Lung (tissue), 12 donors: ENCODE results near the gene CPED1. TPM values are rescaled to one million over a fixed set of nuclear protein-coding genes. Genes with fewer than 3 reads are reported as not detected.

Experiments used
- ATAC-seq: fragments of 200-7000 bp; cut with Tn5 transposase; one replicate; pipeline ENCODE4 v1.9.1; 2020; ENCODE audit warnings: moderate number of reproducible peaks; ENCODE audit not compliant: insufficient read depth, low FRiP score
- DNase-seq, 3 donors: peaks; one replicate each; pipeline ENCODE4 v3.0.0-alpha.2; 2013 to 2017
- H3K27ac ChIP-seq, 2 donors: one replicate each; pipeline ENCODE4 v1.5.1; 2013; ENCODE audit warnings: mild to moderate bottlenecking in 2 of 2, moderate library complexity in 2 of 2, control low read depth in 1 of 2, inconsistent platforms in 1 of 2, low read depth in 1 of 2, low read length in 1 of 2
- H3K27me3 ChIP-seq, 3 donors: one replicate each; pipeline ENCODE4 v1.5.1; 2013; ENCODE audit warnings: low read length in 2 of 3; ENCODE audit not compliant: control insufficient read depth in 3 of 3, insufficient read depth in 3 of 3
- H3K36me3 ChIP-seq, 4 donors: one replicate each; pipeline ENCODE4 v1.5.1; 2013; ENCODE audit warnings: low read length in 4 of 4, mild to moderate bottlenecking in 1 of 4, moderate library complexity in 1 of 4; ENCODE audit not compliant: control insufficient read depth in 4 of 4, insufficient read depth in 4 of 4
- H3K4me1 ChIP-seq, 5 donors: one replicate each; pipeline ENCODE4 v1.5.1; 2013; ENCODE audit warnings: low read length in 5 of 5, mild to moderate bottlenecking in 2 of 5, moderate library complexity in 1 of 5; ENCODE audit not compliant: control insufficient read depth in 5 of 5, insufficient read depth in 5 of 5
- H3K4me3 ChIP-seq: one replicate; pipeline ENCODE4 v1.5.1; 2013; ENCODE audit warnings: mild to moderate bottlenecking, control low read depth, moderate library complexity
- H3K9ac ChIP-seq, 2 donors: one replicate each; pipeline ENCODE4 v1.5.1; 2013; ENCODE audit warnings: low read length in 2 of 2, control low read depth in 1 of 2; ENCODE audit not compliant: insufficient read depth in 1 of 2
- H3K9me3 ChIP-seq, 4 donors: one replicate each; pipeline ENCODE4 v1.5.1; 2013; ENCODE audit warnings: low read length in 3 of 4, mild to moderate bottlenecking in 1 of 4, moderate library complexity in 1 of 4; ENCODE audit not compliant: control insufficient read depth in 4 of 4, insufficient read depth in 3 of 4
- CTCF ChIP-seq: IDR thresholded peaks from 2 replicates; pipeline ENCODE4 v1.5.1; 2012; ENCODE audit warnings: mild to moderate bottlenecking; ENCODE audit errors: control extremely low read depth, extremely low read depth
- WGBS, 2 donors: extraction: QIAGEN DNeasy Blood & Tissue Kit; methylation state at CpG; one replicate each; pipeline ENCODE4 v1.1.7; 2013; 5-methylcytosine and 5-hydroxymethylcytosine counted together
- polyA plus RNA-seq, 2 donors: library from polyadenylated mRNA; stranded (reverse); fragments of 200-250 nt; gene quantifications; one replicate each; pipeline ENCODE4 v1.2.1, GENCODE V29; 2013
- total RNA-seq, 2 donors: library from RNA; depleted of rRNA in 1 of 2; stranded (reverse); fragments of >200 nt in 1 of 2; gene quantifications; one replicate each; pipeline ENCODE4 v1.2.1, GENCODE V29; 2014 to 2021
- donor health status: control.
- donor health status: control.
- donor health status: Bipolar disorder and iron deficiency.
- donor health status: healthy.
- donor health status: DM: yes; HTN: yes; CAD: no.

The CPED1 gene
- total and polyA plus RNA-seq, 4 donors, result 1.8 to 32.3 (median 7.4) TPM

GRCh38 chr7:121080257-121080912 lies 91.9 kb downstream of the CPED1 start:
- DNase-seq (no peak), ATAC-seq (no peak)
- H3K9me3 ChIP-seq, result peaks cover 0 to 2% (median 0%) of the 10 kb centered on the region in 4 donors
- no peaks in the 10 kb centered on the region for H3K27me3 ChIP-seq
- WGBS, 2 donors, result 97 to 99% methylated on average over 2 of the region's 2 CpGs
- TF ChIP-seq CTCF, result no peak
- H3K27ac ChIP-seq, result no peak overlapping the region
- no peaks in the 10 kb centered on the region for H3K36me3 ChIP-seq
- no peak overlapping the region for H3K4me3 ChIP-seq
- H3K9ac ChIP-seq, result no peak overlapping the region
- peaks cover 0 to 12% (median 3%) of the 10 kb centered on the region in 5 donors for H3K4me1 ChIP-seq

GRCh38 chr7:121080913-121081326 lies 92.4 kb downstream of the CPED1 start:
- TF ChIP-seq CTCF, result no peak
- Histone ChIP-seq H3K4me1 (peaks cover 0 to 13% (median 3%) of the 10 kb centered on the region in 5 donors), H3K9me3 (peaks cover 0 to 2% (median 0%) of the 10 kb centered on the region in 4 donors), H3K4me3 (no peak overlapping the region), H3K9ac (no peak overlapping the region), H3K27ac (no peak overlapping the region), H3K27me3 (no peaks in the 10 kb centered on the region), H3K36me3 (no peaks in the 10 kb centered on the region)
- DNase-seq (no peak), ATAC-seq (no peak)
- 73 to 83% methylated on average over 4 of the region's 4 CpGs for WGBS, 2 donors

- TF ChIP-seq CTCF, result peak; percentile 58
- Histone ChIP-seq H3K4me3 (no peak overlapping the region), H3K9me3 (peaks cover 0 to 2% (median 0%) of the 10 kb centered on the region in 4 donors), H3K27me3 (no peaks in the 10 kb centered on the region), H3K36me3 (no peaks in the 10 kb centered on the region), H3K27ac (peak overlapping the region in 1 of 2 donors; percentile 33), H3K9ac (no peak overlapping the region), H3K4me1 (peaks cover 0 to 13% (median 3%) of the 10 kb centered on the region in 5 donors)
- WGBS, 2 donors, result 58 to 63% methylated on average over 3 of the region's 3 CpGs
- peak; percentile 69 for ATAC-seq
- DNase-seq, result peak; percentile 16 to 91 (median 89)
Observed at GRCh38 chr7:121081327-121081936, 92.9 kb downstream of the CPED1 start.
